PC-3 (cell line): Measurements from ENCODE around the gene DLG1. TPM values are rescaled to one million over a fixed set of nuclear protein-coding genes. Genes with fewer than 3 reads are reported as not detected.

Experiments
- ATAC-seq: fragments of 200-7000 bp; cut with Tn5 transposase; 2 replicates; pipeline ENCODE4 v1.9.1; 2020; ENCODE audit warnings: mild to moderate bottlenecking, moderate library complexity
- BruUV-seq: library from RNA; stranded (reverse); fragments of 400-500 nt; replicated peaks from 2 replicates; lab custom pipeline; 2021; lab: Mats Ljungman, UMichigan
- CTCF ChIA-PET: fragments of 300-600 bp; sonication (Branson Sonifier 250); formaldehyde crosslinking; loops from one replicate; lab custom pipeline; 2022; ENCODE audit warnings: antibody characterized with exemption; lab: Charles Lee
- POLR2A ChIA-PET: fragments of 300-600 bp; sonication (Branson Sonifier 250); formaldehyde crosslinking; loops from one replicate; lab custom pipeline; 2022; ENCODE audit warnings: antibody characterized with exemption; ENCODE audit not compliant: unreplicated experiment; lab: Charles Lee
- DNase-seq: peaks from one replicate; pipeline ENCODE4 v3.0.0-alpha.2; 2015
- H2AFZ ChIP-seq: fragments of 300-600 bp; sonication (generic); 2 replicates; pipeline ENCODE4 v1.6.0; 2016; ENCODE audit warnings: antibody characterized with exemption, low read length
- H3F3A ChIP-seq: fragments of 300-600 bp; sonication (generic); one replicate; pipeline ENCODE4 v1.6.0; 2017; ENCODE audit warnings: antibody characterized with exemption, low read length, control low read depth, mild to moderate bottlenecking; ENCODE audit not compliant: unreplicated experiment
- H3K27ac ChIP-seq: fragments of 300-600 bp; sonication (generic); 2 replicates; pipeline ENCODE4 v1.5.1; 2016; ENCODE audit warnings: mild to moderate bottlenecking, low read length
- H3K27me3 ChIP-seq: fragments of 300-600 bp; sonication (generic); 2 replicates; pipeline ENCODE4 v1.6.1; 2016; ENCODE audit warnings: low read length, mixed read lengths
- H3K36me3 ChIP-seq: fragments of 300-600 bp; sonication (generic); 2 replicates; pipeline ENCODE4 v1.6.1; 2016; ENCODE audit warnings: low read depth, mixed run types, low read length, mixed read lengths
- H3K4me1 ChIP-seq: fragments of 300-600 bp; sonication (generic); 2 replicates; pipeline ENCODE4 v1.5.1; 2016; ENCODE audit warnings: low read length; ENCODE audit not compliant: insufficient read depth
- H3K4me2 ChIP-seq: fragments of 300-600 bp; sonication (generic); 2 replicates; pipeline ENCODE4 v1.6.0; 2016; ENCODE audit warnings: low read length
- H3K4me3 ChIP-seq: fragments of 300-600 bp; sonication (generic); 2 replicates; pipeline ENCODE4 v1.5.1; 2016; ENCODE audit warnings: mild to moderate bottlenecking, low read length, mixed read lengths
- H3K79me2 ChIP-seq: fragments of 300-600 bp; sonication (generic); 2 replicates; pipeline ENCODE4 v1.6.1; 2017; ENCODE audit warnings: low read length, mixed read lengths
- H3K9ac ChIP-seq: fragments of 300-600 bp; sonication (generic); 2 replicates; pipeline ENCODE4 v1.6.0; 2016; ENCODE audit warnings: mild to moderate bottlenecking, low read length
- H3K9me2 ChIP-seq: fragments of 300-600 bp; sonication (generic); replicated peaks from 2 replicates; pipeline ENCODE4 v1.6.1; 2016; ENCODE audit warnings: mixed run types, low read length, mixed read lengths
- H3K9me3 ChIP-seq: fragments of 300-600 bp; sonication (generic); 2 replicates; pipeline ENCODE4 v1.6.1; 2016; ENCODE audit warnings: low read length, mixed read lengths
- H4K20me1 ChIP-seq: fragments of 300-600 bp; sonication (generic); 2 replicates; pipeline ENCODE4 v1.6.1; 2016; ENCODE audit warnings: low read length, mixed read lengths
- CTCF ChIP-seq: fragments of 300-600 bp; sonication (generic); conservative IDR thresholded peaks from 2 replicates; pipeline ENCODE4 v1.5.1; 2017; ENCODE audit warnings: antibody characterized with exemption, low read depth, mild to moderate bottlenecking, low read length
- EZH2 ChIP-seq: fragments of 300-600 bp; sonication (generic); IDR thresholded peaks from one replicate; pipeline ENCODE4 v1.6.1; 2017; ENCODE audit warnings: antibody characterized with exemption, mild to moderate bottlenecking, low read length; ENCODE audit not compliant: unreplicated experiment
- EZH2phosphoT487 ChIP-seq: fragments of 300-600 bp; sonication (generic); IDR thresholded peaks from 2 replicates; pipeline ENCODE4 v1.6.1; 2018; ENCODE audit warnings: mild to moderate bottlenecking, antibody characterized with exemption, low read length, borderline replicate concordance
- intact Hi-C: fragments of 100-400 bp; cut with micrococcal nuclease; formaldehyde crosslinking; loops from 2 replicates; pipeline ENCODE4 v1.9.0; 2023
- total RNA-seq: library from RNA; depleted of rRNA; stranded (reverse); fragments of >200 nt; gene quantifications from 2 replicates; pipeline ENCODE4 v1.2.3, GENCODE V29; 2014

The DLG1 gene
- total RNA-seq, 1 experiment from 2014 or later, result 60.8 TPM

GRCh38 chr3:197308591-197308990, 10.2 kb upstream of the DLG1 start:
- Histone ChIP-seq H2AFZ (peak overlapping the region; percentile 63), H3K4me1 (peaks cover 60% of the 10 kb centered on the region), H4K20me1 (no peaks in the 10 kb centered on the region), H3K4me3 (peak overlapping the region; percentile 31), H3F3A (peaks cover 6% of the 10 kb centered on the region), H3K79me2 (no peaks in the 10 kb centered on the region), H3K9me3 (no peaks in the 10 kb centered on the region), H3K9me2 (no peaks in the 10 kb centered on the region), H3K4me2 (peak overlapping the region; percentile 77), H3K27me3 (no peaks in the 10 kb centered on the region), H3K27ac (peak overlapping the region; percentile 83), H3K9ac (peak overlapping the region; percentile 28), H3K36me3 (no peaks in the 10 kb centered on the region)
- peak; percentile 40 for DNase-seq
- intact Hi-C loops, result no loop called here
- no TSS peak for BruUV-seq
- TF ChIP-seq EZH2phosphoT487, result no peak
- TF ChIP-seq EZH2, result no peak
- TF ChIP-seq CTCF, result no peak
- CTCF ChIA-PET, result no interaction called here
- ATAC-seq, result peak; percentile 8; the same call in 1 of the 2 replicates
- POLR2A ChIA-PET, result interaction anchor here (0.5 to 0.6 kb wide), 2 partner anchors 65 to 72 kb away, joined by 3 to 4 read pairs; no protein-coding TSS in a partner anchor

- ATAC-seq (peak; percentile 24; the same call in 1 of the 2 replicates), DNase-seq (peak; percentile 75)
- Histone ChIP-seq H3K79me2 (no peaks in the 10 kb centered on the region), H3K27me3 (no peaks in the 10 kb centered on the region), H3K9ac (no peak overlapping the region), H3K4me3 (no peak overlapping the region), H3K9me2 (no peaks in the 10 kb centered on the region), H3F3A (peaks cover 6% of the 10 kb centered on the region), H3K4me2 (peak overlapping the region; percentile 16; the same call in 1 of the 2 replicates), H3K4me1 (peaks cover 47% of the 10 kb centered on the region), H3K9me3 (no peaks in the 10 kb centered on the region), H3K36me3 (no peaks in the 10 kb centered on the region), H3K27ac (no peak overlapping the region), H4K20me1 (no peaks in the 10 kb centered on the region), H2AFZ (no peak overlapping the region)
- ChIA-PET POLR2A (no interaction called here), CTCF (no interaction called here)
- no TSS peak for BruUV-seq
- no peak for TF ChIP-seq EZH2
- no peak for TF ChIP-seq EZH2phosphoT487
- no peak for TF ChIP-seq CTCF
- intact Hi-C loops, result no loop called here
Measured at GRCh38 chr3:197306374-197307086, 8.1 kb upstream of the DLG1 start.

GRCh38 chr3:197305854-197306253, 7.4 kb upstream of the DLG1 start:
- BruUV-seq, result no TSS peak
- no peak for TF ChIP-seq EZH2phosphoT487
- no peak for TF ChIP-seq EZH2
- TF ChIP-seq CTCF, result no peak
- ChIA-PET CTCF (no interaction called here), POLR2A (no interaction called here)
- DNase-seq (no peak), ATAC-seq (no peak)
- no peak overlapping the region for H3K27ac ChIP-seq
- no peak overlapping the region for H3K9ac ChIP-seq
- peaks cover 40% of the 10 kb centered on the region for H3K4me1 ChIP-seq
- no peaks in the 10 kb centered on the region for H3K79me2 ChIP-seq
- H3K9me3 ChIP-seq, result no peaks in the 10 kb centered on the region
- no peaks in the 10 kb centered on the region for H3K27me3 ChIP-seq
- H2AFZ ChIP-seq, result no peak overlapping the region
- peak overlapping the region; percentile 16; the same call in 1 of the 2 replicates for H3K4me2 ChIP-seq
- intact Hi-C loops, result no loop called here
- H3K36me3 ChIP-seq, result no peaks in the 10 kb centered on the region
- H3K9me2 ChIP-seq, result no peaks in the 10 kb centered on the region
- H4K20me1 ChIP-seq, result no peaks in the 10 kb centered on the region
- H3F3A ChIP-seq, result peaks cover 6% of the 10 kb centered on the region
- no peak overlapping the region for H3K4me3 ChIP-seq
